SK-N-SH (cell line): ENCODE results near the gene HIPK3. TPM values are rescaled to one million over a fixed set of nuclear protein-coding genes. Genes with fewer than 3 reads are reported as not detected.

Source experiments
- CTCF ChIA-PET: fragments of 300-600, 350-600 bp; formaldehyde crosslinking; extraction: SDS; loops from one replicate; lab custom pipeline; 2021; lab: Yijun Ruan, JAX
- POLR2A ChIA-PET: fragments of 350-600 bp; sonication (Branson Sonifier 250); formaldehyde crosslinking; extraction: SDS; loops from one replicate; lab custom pipeline; 2020; ENCODE audit warnings: antibody characterized with exemption, inconsistent platforms; lab: Yijun Ruan, JAX
- DNase-seq: peaks from one replicate; pipeline ENCODE4 v3.0.0; 2012
- H2AFZ ChIP-seq: fragments of 200-600 bp; sonication (generic); 2 replicates; pipeline ENCODE4 v1.8.1; 2016; ENCODE audit warnings: antibody characterized with exemption, mild to moderate bottlenecking, low read depth
- H3F3A ChIP-seq: fragments of 200-600 bp; sonication (generic); replicated peaks from 2 replicates; pipeline ENCODE3; 2016; ENCODE audit warnings: antibody characterized with exemption, mild to moderate bottlenecking; ENCODE audit not compliant: insufficient read depth
- H3K27ac ChIP-seq, 2 experiments: fragments of 200-500 bp in 1 of 2; fragments of 200-600 bp in 1 of 2; sonication (Bioruptor generic) in 1 of 2; sonication (generic), shearing (Covaris generic) in 1 of 2; 2 replicates each; pipeline versions ENCODE4 v1.5.1 to v1.6.1; 2014 to 2016; ENCODE audit warnings: low read depth in 2 of 2, inconsistent platforms in 1 of 2, low read length in 1 of 2, mild to moderate bottlenecking in 1 of 2, mixed read lengths in 1 of 2
- H3K27me3 ChIP-seq: fragments of 200-600 bp; sonication (generic), shearing (Covaris generic); 2 replicates; pipeline ENCODE4 v1.6.1; 2016; ENCODE audit warnings: mixed run types; ENCODE audit not compliant: insufficient read depth
- H3K36me3 ChIP-seq, 2 experiments: fragments of 200-500 bp in 1 of 2; fragments of 200-600 bp in 1 of 2; sonication (Bioruptor generic) in 1 of 2; sonication (generic) in 1 of 2; replicated peaks in 1 of 2; 2 replicates each; pipeline versions ENCODE3 to v1.5.1; 2014 to 2016; ENCODE audit warnings: low read length in 1 of 2, mild to moderate bottlenecking in 1 of 2; ENCODE audit not compliant: insufficient read depth in 2 of 2, control insufficient read depth in 1 of 2
- H3K4me1 ChIP-seq, 2 experiments: fragments of 200-500 bp in 1 of 2; fragments of 200-600 bp in 1 of 2; sonication (Bioruptor generic) in 1 of 2; sonication (generic), shearing (Covaris generic) in 1 of 2; 2 replicates each; pipeline versions ENCODE4 v1.5.1 to v1.6.1; 2014 to 2016; ENCODE audit warnings: low read depth in 1 of 2, low read length in 1 of 2, mixed run types in 1 of 2; ENCODE audit not compliant: insufficient read depth in 2 of 2, control insufficient read depth in 1 of 2
- H3K4me2 ChIP-seq: fragments of 200-600 bp; sonication (generic), shearing (Covaris generic); 2 replicates; pipeline ENCODE4 v1.6.1; 2017; ENCODE audit warnings: mixed run types
- H3K4me3 ChIP-seq, 2 experiments: fragments of 200-500 bp in 1 of 2; fragments of 200-600 bp in 1 of 2; sonication (Bioruptor generic) in 1 of 2; sonication (generic), shearing (Covaris generic) in 1 of 2; 2 replicates each; pipeline versions ENCODE4 v1.5.1 to v1.8.1; 2014 to 2016; ENCODE audit warnings: low read depth in 2 of 2, inconsistent platforms in 1 of 2, low read length in 1 of 2, mild to moderate bottlenecking in 1 of 2, mixed read lengths in 1 of 2, moderate library complexity in 1 of 2
- H3K79me2 ChIP-seq: fragments of 200-600 bp; sonication (generic); 2 replicates; pipeline ENCODE4 v1.8.1; 2017; ENCODE audit warnings: mild to moderate bottlenecking; ENCODE audit not compliant: insufficient read depth
- H3K9ac ChIP-seq: fragments of 200-600 bp; sonication (generic); 2 replicates; pipeline ENCODE4 v1.6.1; 2017; ENCODE audit warnings: mixed run types
- H3K9me2 ChIP-seq: fragments of 200-600 bp; sonication (generic); 2 replicates; pipeline ENCODE4 v1.6.1; 2017; ENCODE audit warnings: mixed run types
- H3K9me3 ChIP-seq: fragments of 200-600 bp; sonication (generic); 2 replicates; pipeline ENCODE4 v1.6.1; 2017; ENCODE audit warnings: mixed run types, mild to moderate bottlenecking, moderate library complexity
- H4K20me1 ChIP-seq: fragments of 200-600 bp; sonication (generic); 2 replicates; pipeline ENCODE4 v1.6.1; 2017; ENCODE audit warnings: mild to moderate bottlenecking, mixed run types; ENCODE audit not compliant: insufficient read depth
- CHD2 ChIP-seq: fragments of 150-350 bp; IDR thresholded peaks from 2 replicates; pipeline ENCODE4 v1.6.1; 2018; ENCODE audit warnings: low read length; ENCODE audit not compliant: partially characterized antibody
- ELF1 ChIP-seq: IDR thresholded peaks from 2 replicates; pipeline ENCODE4 v1.4.0; 2012
- FOXJ3 ChIP-seq: sonication (generic); formaldehyde crosslinking; IDR thresholded peaks from 2 replicates; pipeline ENCODE4 v1.5.1; 2020; ENCODE audit warnings: mild to moderate bottlenecking, missing genetic modification reagents
- FOXM1 ChIP-seq: IDR thresholded peaks from 2 replicates; pipeline ENCODE4 v1.4.0; 2012; ENCODE audit warnings: low read depth, mild to moderate bottlenecking
- JUND ChIP-seq: IDR thresholded peaks from 2 replicates; pipeline ENCODE4 v1.4.0; 2012
- MXI1 ChIP-seq: IDR thresholded peaks from 2 replicates; pipeline ENCODE4 v1.6.1; 2012; ENCODE audit warnings: mild to moderate bottlenecking, low read depth, low read length, improper control_type of control experiment
- NRF1 ChIP-seq: IDR thresholded peaks from 2 replicates; pipeline ENCODE4 v1.6.1; 2012; ENCODE audit warnings: low read depth, mild to moderate bottlenecking, low read length
- POLR2AphosphoS5 ChIP-seq: IDR thresholded peaks from 2 replicates; pipeline ENCODE4 v1.6.1; 2012; ENCODE audit warnings: low read depth, low read length
- RAD21 ChIP-seq: IDR thresholded peaks from 2 replicates; pipeline ENCODE4 v1.6.1; 2012; ENCODE audit warnings: mild to moderate bottlenecking, low read length
- SIN3A ChIP-seq: IDR thresholded peaks from 2 replicates; pipeline ENCODE4 v1.6.1; 2012; ENCODE audit warnings: low read depth, mild to moderate bottlenecking, low read length, moderate library complexity, borderline replicate concordance
- SMC3 ChIP-seq: IDR thresholded peaks from 2 replicates; pipeline ENCODE4 v1.6.1; 2012; ENCODE audit warnings: low read depth, low read length, improper control_type of control experiment
- TAF1 ChIP-seq: IDR thresholded peaks from 2 replicates; pipeline ENCODE4 v1.6.1; 2012; ENCODE audit warnings: low read depth, mild to moderate bottlenecking, low read length, moderate library complexity, borderline replicate concordance
- TCF12 ChIP-seq: IDR thresholded peaks from 2 replicates; pipeline ENCODE4 v1.4.0; 2012
- YY1 ChIP-seq: IDR thresholded peaks from 2 replicates; pipeline ENCODE4 v1.4.0; 2012; ENCODE audit warnings: low read depth, mild to moderate bottlenecking
- WGBS: methylation state at CpG from one replicate; pipeline ENCODE4 v1.1.6; 2017; ENCODE audit warnings: low lambda C conversion rate; 5-methylcytosine and 5-hydroxymethylcytosine counted together
- polyA plus RNA-seq, 3 experiments: library from polyadenylated mRNA; depleted of rRNA; stranded (reverse); fragments of >200 nt; gene quantifications; 2 replicates each; pipeline ENCODE4 v1.2.3, GENCODE V29; 2012
- TF ChIP-seq, protein P1 (sequence below): IDR thresholded peaks from 2 replicates; pipeline ENCODE4 v1.4.0; 2012; ENCODE audit warnings: low read depth
- TF ChIP-seq, protein P2 (sequence below): IDR thresholded peaks from 2 replicates; pipeline ENCODE4 v1.4.0; 2012; ENCODE audit warnings: low read depth, borderline replicate concordance
- TF ChIP-seq, protein P3 (sequence below): fragments of 200-600 bp; sonication (generic); IDR thresholded peaks from 2 replicates; pipeline ENCODE4 v1.6.1; 2017; ENCODE audit warnings: antibody characterized with exemption, mild to moderate bottlenecking, moderate library complexity
- TF ChIP-seq, protein P4 (sequence below): fragments of 150-350 bp; IDR thresholded peaks from 2 replicates; pipeline ENCODE4 v1.6.1; 2016; ENCODE audit warnings: mild to moderate bottlenecking, low read depth, low read length
- TF ChIP-seq, protein P5 (sequence below): IDR thresholded peaks from 2 replicates; pipeline ENCODE4 v1.4.0; 2012; ENCODE audit warnings: low read depth, borderline replicate concordance

HIPK3 gene
- polyA plus RNA-seq, 1 of the 3 experiments (the other 2 are of a cell fraction): 5.2 TPM

DNA sequence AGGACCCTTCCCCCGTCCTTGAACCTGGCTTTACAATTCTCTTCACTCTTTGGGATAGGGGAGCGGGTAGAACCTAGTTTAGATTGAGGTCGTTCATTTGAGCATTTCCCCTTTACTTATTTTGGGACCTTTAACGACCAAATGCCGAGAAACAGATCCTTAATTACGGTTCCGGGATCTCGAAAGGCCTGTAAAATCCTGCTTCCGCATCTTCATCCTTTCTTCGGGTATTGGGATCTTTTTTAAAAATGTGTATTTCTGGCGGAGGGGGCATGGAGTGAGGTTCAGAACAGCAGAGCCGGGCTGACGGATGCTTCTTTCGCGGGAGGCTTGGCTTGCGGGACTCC is 395 bp upstream of the HIPK3 start:
- ChIA-PET CTCF (interaction anchor here (1.4 to 1.6 kb wide), 2 partner anchors 49 to 71 kb away, joined by 4 to 5 read pairs; no protein-coding TSS in a partner anchor), POLR2A (no interaction called here)
- peaks cover 33% of the 10 kb centered on the region for H3F3A ChIP-seq
- peaks cover 12 to 27% of the 10 kb centered on the region in 2 experiments; a peak in 2 of 4 replicates for H3K4me1 ChIP-seq
- no peaks in the 10 kb centered on the region for H3K9me2 ChIP-seq
- no peaks in the 10 kb centered on the region for H3K36me3 ChIP-seq
- 4% methylated on average over 16 of the region's 16 CpGs for WGBS
- peak overlapping the region; percentile 95 for H2AFZ ChIP-seq
- H3K4me3 ChIP-seq: peak overlapping the region; percentile 66 to 86
- peaks cover 38% of the 10 kb centered on the region for H3K79me2 ChIP-seq
- H3K4me2 ChIP-seq: peak overlapping the region; percentile 92
- TF ChIP-seq FOXM1: no peak
- TF ChIP-seq ELF1: peak; percentile 47
- TF ChIP-seq, protein P1, sequence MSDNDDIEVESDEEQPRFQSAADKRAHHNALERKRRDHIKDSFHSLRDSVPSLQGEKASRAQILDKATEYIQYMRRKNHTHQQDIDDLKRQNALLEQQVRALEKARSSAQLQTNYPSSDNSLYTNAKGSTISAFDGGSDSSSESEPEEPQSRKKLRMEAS: peak; percentile 65; the same call in 1 of the 2 replicates
- 0 out of 2 replicates have a peak, but pooled peaks have one; percentile 7 for TF ChIP-seq JUND
- TF ChIP-seq YY1: no peak
- TF ChIP-seq FOXJ3 (CRISPR knock-in tag): no peak
- TF ChIP-seq POLR2AphosphoS5: peak; percentile 32
- H3K27ac ChIP-seq: peak overlapping the region; percentile 97
- no peak for DNase-seq
- H4K20me1 ChIP-seq: peaks cover 32% of the 10 kb centered on the region
- no peaks in the 10 kb centered on the region for H3K27me3 ChIP-seq
- no peaks in the 10 kb centered on the region for H3K9me3 ChIP-seq
- H3K9ac ChIP-seq: peak overlapping the region; percentile 100

DNA sequence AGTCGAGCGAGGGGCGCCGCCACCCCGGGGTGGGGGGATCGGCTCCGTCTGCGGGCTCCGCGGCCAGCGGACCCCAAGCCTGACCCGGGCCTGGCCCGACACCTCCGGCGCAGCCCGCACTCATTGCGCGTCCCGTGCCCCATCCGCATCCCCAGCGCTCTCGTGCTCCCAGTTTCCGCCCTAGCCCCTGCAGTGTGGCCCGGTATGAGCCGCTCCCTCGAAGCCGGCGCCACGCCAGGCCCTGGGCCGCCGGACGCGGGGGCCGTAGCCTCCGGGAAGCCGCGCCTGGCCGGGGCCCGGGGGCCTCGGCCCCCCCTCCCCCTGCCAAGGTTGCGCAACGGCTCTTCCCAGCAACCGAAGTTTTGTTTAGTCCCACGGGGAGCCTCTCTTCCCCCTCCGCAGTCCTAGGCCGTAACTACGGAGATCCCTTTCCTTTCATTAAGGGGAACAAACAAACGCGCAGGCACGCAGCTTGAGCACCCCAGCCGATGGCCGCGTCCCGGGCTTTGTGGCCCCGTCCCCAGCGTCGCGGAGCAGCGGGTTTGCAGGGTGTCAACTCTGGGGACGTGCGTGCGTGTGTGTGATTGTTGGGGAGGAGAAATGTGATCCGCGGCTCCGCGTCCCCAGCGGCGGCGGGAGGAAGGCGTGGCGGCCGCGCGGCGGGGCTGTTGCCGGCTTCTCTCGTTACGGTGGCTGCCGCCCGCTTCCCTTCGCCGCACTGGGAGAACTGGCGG is 883 bp downstream of the HIPK3 start:
- peak overlapping the region; percentile 73; the same call in 1 of the 2 replicates for H2AFZ ChIP-seq
- H3K4me2 ChIP-seq: peak overlapping the region; percentile 92
- peak overlapping the region; percentile 100 for H3K9ac ChIP-seq
- H3K9me2 ChIP-seq: no peaks in the 10 kb centered on the region
- H4K20me1 ChIP-seq: peaks cover 45% of the 10 kb centered on the region
- DNase-seq: peak; percentile 83
- peaks cover 12 to 37% of the 10 kb centered on the region in 2 experiments; a peak in 3 of 4 replicates for H3K4me1 ChIP-seq
- H3K27ac ChIP-seq: peak overlapping the region; percentile 97
- H3K36me3 ChIP-seq: no peaks in the 10 kb centered on the region
- no peaks in the 10 kb centered on the region for H3K9me3 ChIP-seq
- no peaks in the 10 kb centered on the region for H3K27me3 ChIP-seq
- peaks cover 51% of the 10 kb centered on the region for H3K79me2 ChIP-seq
- H3K4me3 ChIP-seq: peak overlapping the region; percentile 66 to 86
- CTCF ChIA-PET: interaction anchor here (1.6 kb wide), 1 partner anchor 48 kb away, joined by 4 read pairs; no protein-coding TSS in a partner anchor
- H3F3A ChIP-seq: peaks cover 36% of the 10 kb centered on the region
- no peak for TF ChIP-seq NRF1
- TF ChIP-seq TCF12: no peak
- TF ChIP-seq, protein P2, sequence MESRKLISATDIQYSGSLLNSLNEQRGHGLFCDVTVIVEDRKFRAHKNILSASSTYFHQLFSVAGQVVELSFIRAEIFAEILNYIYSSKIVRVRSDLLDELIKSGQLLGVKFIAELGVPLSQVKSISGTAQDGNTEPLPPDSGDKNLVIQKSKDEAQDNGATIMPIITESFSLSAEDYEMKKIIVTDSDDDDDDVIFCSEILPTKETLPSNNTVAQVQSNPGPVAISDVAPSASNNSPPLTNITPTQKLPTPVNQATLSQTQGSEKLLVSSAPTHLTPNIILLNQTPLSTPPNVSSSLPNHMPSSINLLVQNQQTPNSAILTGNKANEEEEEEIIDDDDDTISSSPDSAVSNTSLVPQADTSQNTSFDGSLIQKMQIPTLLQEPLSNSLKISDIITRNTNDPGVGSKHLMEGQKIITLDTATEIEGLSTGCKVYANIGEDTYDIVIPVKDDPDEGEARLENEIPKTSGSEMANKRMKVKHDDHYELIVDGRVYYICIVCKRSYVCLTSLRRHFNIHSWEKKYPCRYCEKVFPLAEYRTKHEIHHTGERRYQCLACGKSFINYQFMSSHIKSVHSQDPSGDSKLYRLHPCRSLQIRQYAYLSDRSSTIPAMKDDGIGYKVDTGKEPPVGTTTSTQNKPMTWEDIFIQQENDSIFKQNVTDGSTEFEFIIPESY: no peak
- peak; percentile 31; the same call in 1 of the 2 replicates for TF ChIP-seq POLR2AphosphoS5
- TF ChIP-seq, protein P3, sequence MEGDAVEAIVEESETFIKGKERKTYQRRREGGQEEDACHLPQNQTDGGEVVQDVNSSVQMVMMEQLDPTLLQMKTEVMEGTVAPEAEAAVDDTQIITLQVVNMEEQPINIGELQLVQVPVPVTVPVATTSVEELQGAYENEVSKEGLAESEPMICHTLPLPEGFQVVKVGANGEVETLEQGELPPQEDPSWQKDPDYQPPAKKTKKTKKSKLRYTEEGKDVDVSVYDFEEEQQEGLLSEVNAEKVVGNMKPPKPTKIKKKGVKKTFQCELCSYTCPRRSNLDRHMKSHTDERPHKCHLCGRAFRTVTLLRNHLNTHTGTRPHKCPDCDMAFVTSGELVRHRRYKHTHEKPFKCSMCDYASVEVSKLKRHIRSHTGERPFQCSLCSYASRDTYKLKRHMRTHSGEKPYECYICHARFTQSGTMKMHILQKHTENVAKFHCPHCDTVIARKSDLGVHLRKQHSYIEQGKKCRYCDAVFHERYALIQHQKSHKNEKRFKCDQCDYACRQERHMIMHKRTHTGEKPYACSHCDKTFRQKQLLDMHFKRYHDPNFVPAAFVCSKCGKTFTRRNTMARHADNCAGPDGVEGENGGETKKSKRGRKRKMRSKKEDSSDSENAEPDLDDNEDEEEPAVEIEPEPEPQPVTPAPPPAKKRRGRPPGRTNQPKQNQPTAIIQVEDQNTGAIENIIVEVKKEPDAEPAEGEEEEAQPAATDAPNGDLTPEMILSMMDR: peak; percentile 28; the same call in 1 of the 2 replicates
- TF ChIP-seq MXI1: peak; percentile 74; the same call in 1 of the 2 replicates
- no peak for TF ChIP-seq ELF1
- no peak for TF ChIP-seq RAD21
- TF ChIP-seq, protein P4, sequence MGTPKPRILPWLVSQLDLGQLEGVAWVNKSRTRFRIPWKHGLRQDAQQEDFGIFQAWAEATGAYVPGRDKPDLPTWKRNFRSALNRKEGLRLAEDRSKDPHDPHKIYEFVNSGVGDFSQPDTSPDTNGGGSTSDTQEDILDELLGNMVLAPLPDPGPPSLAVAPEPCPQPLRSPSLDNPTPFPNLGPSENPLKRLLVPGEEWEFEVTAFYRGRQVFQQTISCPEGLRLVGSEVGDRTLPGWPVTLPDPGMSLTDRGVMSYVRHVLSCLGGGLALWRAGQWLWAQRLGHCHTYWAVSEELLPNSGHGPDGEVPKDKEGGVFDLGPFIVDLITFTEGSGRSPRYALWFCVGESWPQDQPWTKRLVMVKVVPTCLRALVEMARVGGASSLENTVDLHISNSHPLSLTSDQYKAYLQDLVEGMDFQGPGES: no peak
- TF ChIP-seq TAF1: peak; percentile 20; the same call in 1 of the 2 replicates
- TF ChIP-seq SIN3A: peak; percentile 53; the same call in 1 of the 2 replicates
- TF ChIP-seq, protein P5, sequence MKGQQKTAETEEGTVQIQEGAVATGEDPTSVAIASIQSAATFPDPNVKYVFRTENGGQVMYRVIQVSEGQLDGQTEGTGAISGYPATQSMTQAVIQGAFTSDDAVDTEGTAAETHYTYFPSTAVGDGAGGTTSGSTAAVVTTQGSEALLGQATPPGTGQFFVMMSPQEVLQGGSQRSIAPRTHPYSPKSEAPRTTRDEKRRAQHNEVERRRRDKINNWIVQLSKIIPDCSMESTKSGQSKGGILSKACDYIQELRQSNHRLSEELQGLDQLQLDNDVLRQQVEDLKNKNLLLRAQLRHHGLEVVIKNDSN: no peak; the same call in 1 of the 2 replicates
- TF ChIP-seq, protein P1: peak; percentile 66; the same call in 1 of the 2 replicates
- peak; percentile 33 for TF ChIP-seq CHD2
- peak; percentile 7; the same call in 1 of the 2 replicates for TF ChIP-seq SMC3
- POLR2A ChIA-PET: no interaction called here
- WGBS: 0% methylated on average over 8 of the region's 83 CpGs
